ENCODE data around the gene ENAH. TPM values are rescaled to one million over a fixed set of nuclear protein-coding genes. Genes with fewer than 3 reads are reported as not detected.

ENAH gene
- total RNA-seq, 1 experiment from 2014 or later, result 420 TPM

DNA sequence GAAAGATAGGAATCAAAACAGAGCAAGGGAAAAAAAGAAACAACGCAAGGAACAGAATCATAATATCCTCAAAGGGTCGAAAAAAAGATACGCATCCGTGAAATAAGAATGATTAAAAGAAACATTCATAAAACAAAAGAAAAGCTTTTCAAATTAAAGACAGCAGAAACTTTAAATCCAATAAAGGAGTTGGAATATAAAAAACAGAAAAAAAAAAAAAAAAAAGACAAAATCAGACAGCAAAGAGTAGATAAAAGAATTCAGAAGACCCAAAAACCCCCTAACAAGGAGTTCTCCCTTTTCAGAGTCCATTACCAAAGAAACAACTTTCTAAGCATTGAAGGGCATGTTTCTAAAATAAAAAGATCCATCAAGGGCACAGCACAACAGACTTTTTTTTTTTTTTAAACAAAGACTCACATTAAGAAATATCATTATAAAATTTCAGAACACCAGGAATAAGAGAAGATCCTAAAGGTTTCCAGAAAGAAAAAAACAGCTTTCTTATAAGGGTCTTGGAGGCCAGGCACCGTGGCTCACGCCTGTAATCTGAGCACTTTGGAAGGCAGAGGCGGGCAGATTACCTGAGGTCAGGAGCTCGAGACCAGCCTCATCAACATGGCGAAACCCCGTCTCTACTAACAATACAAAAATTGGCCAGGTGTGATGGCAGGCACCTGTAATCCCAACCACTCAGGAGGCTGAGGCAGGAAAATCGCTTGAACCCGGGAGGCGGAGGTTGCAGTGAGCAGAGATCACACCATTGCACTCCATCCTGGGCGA is 44.7 kb downstream of the ENAH start:
- TF ChIP-seq CTCF (IDR thresholded peaks at IDR 0.05; ENCODE audit: unreplicated experiment), result no peak
- Mint-ChIP-seq H3K9me3 (ENCODE audit: unreplicated experiment) (no peaks in the 10 kb centered on the region), H3K36me3 (ENCODE audit: insufficient read depth, unreplicated experiment) (peaks cover 12% of the 10 kb centered on the region), H3K4me3 (ENCODE audit: unreplicated experiment) (no peak overlapping the region), H3K27me3 (ENCODE audit: insufficient read depth, unreplicated experiment) (no peaks in the 10 kb centered on the region), H3K27ac (ENCODE audit: low read depth, unreplicated experiment) (peak overlapping the region; percentile 44), H3K4me1 (ENCODE audit: insufficient read depth, unreplicated experiment) (peaks cover 62% of the 10 kb centered on the region)
- ChIA-PET POLR2A (interaction anchor here (0.7 to 9.7 kb wide), 10 partner anchors 8 to 184 kb away, joined by 3 to 131 read pairs (median 6); partner anchors contain the start of gene ENAH), CTCF (interaction anchor here (0.6 to 2.5 kb wide), 9 partner anchors 12 to 169 kb away, joined by 3 to 10 read pairs (median 3); partner anchors contain the start of gene SRP9)
- intact Hi-C loops (cut with micrococcal nuclease), result no loop called here
- no peak for DNase-seq (ENCODE audit: unreplicated experiment)
- no TSS peak for BruUV-seq (replicated peaks)

- intact Hi-C loops (cut with micrococcal nuclease), result no loop called here
- peaks cover 63% of the 10 kb centered on the region for H3K4me1 Mint-ChIP-seq (ENCODE audit: insufficient read depth, unreplicated experiment)
- no peak for DNase-seq (ENCODE audit: unreplicated experiment)
- POLR2A ChIA-PET, result interaction anchor here (0.7 to 9.7 kb wide), 5 partner anchors 17 to 183 kb away, joined by 3 to 131 read pairs (median 5); partner anchors contain the start of gene ENAH
- H3K36me3 Mint-ChIP-seq (ENCODE audit: insufficient read depth, unreplicated experiment), result peaks cover 12% of the 10 kb centered on the region
- no peaks in the 10 kb centered on the region for H3K9me3 Mint-ChIP-seq (ENCODE audit: unreplicated experiment)
- no peak overlapping the region for H3K4me3 Mint-ChIP-seq (ENCODE audit: unreplicated experiment)
- H3K27ac Mint-ChIP-seq (ENCODE audit: low read depth, unreplicated experiment), result peak overlapping the region; percentile 44
- CTCF ChIA-PET, result interaction anchor here (0.6 to 2.5 kb wide), 10 partner anchors 9 to 165 kb away, joined by 3 to 10 read pairs (median 4); no protein-coding TSS in a partner anchor
- TF ChIP-seq CTCF (IDR thresholded peaks at IDR 0.05; ENCODE audit: unreplicated experiment), result no peak
- no TSS peak for BruUV-seq (replicated peaks)
- no peaks in the 10 kb centered on the region for H3K27me3 Mint-ChIP-seq (ENCODE audit: insufficient read depth, unreplicated experiment)
Measured at GRCh38 chr1:225607355-225607754, 45.6 kb downstream of the ENAH start.

DNA sequence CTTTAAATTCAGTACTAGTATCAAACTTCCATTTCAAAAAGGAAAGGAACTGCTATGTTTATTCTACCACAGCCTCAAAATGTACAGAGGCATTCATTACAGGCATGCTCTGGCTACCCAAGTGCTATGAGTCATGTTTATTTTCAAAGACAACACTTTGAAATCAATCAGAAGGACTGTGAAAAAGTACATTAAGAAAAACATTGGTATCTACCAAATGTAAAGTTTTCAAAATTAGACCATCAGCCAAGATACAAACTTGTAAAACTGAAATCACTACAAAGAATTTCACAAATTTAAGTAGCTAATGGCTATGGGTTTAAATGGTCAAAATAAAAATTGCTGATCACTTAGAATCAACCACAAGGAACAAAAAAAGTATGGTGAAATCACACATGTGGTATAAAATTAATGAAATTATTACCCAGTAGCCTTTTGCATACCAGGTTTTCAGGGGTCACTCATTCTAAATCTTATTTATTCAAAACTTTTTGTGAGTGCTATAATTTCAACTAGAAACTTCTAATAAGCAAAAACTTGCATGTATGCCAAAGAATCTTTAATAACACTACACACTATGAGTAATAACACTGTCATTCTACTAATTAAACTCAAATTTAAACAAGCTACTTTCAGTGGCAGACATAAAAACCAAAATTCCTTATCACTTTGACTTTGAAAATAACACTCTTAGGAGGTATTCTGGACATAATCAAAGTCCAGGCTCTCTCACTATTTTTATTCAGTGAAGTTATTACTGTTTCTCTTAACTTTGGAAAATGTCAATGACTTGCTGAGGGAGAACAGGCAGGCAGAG is 49.2 kb downstream of the ENAH start:
- Mint-ChIP-seq H3K9me3 (ENCODE audit: unreplicated experiment) (no peaks in the 10 kb centered on the region), H3K4me3 (ENCODE audit: unreplicated experiment) (peak overlapping the region; percentile 68), H3K4me1 (ENCODE audit: insufficient read depth, unreplicated experiment) (peaks cover 61% of the 10 kb centered on the region), H3K27me3 (ENCODE audit: insufficient read depth, unreplicated experiment) (no peaks in the 10 kb centered on the region), H3K27ac (ENCODE audit: low read depth, unreplicated experiment) (peak overlapping the region; percentile 95), H3K36me3 (ENCODE audit: insufficient read depth, unreplicated experiment) (peaks cover 21% of the 10 kb centered on the region)
- peak; percentile 86 for DNase-seq (ENCODE audit: unreplicated experiment)
- TF ChIP-seq CTCF (IDR thresholded peaks at IDR 0.05; ENCODE audit: unreplicated experiment), result no peak
- no TSS peak for BruUV-seq (replicated peaks)
- intact Hi-C loops (cut with micrococcal nuclease), result loop anchor here (1.0 kb wide), 1 partner anchor 47 kb away; no protein-coding TSS in a partner anchor
- ChIA-PET POLR2A (interaction anchor here (0.6 to 9.7 kb wide), 53 partner anchors 7 to 459 kb away, joined by 3 to 131 read pairs (median 6); partner anchors contain the start of genes ENAH, H3-3A, SRP9 and TMEM63A), CTCF (interaction anchor here (0.6 to 2.3 kb wide), 17 partner anchors 8 to 318 kb away, joined by 3 to 8 read pairs (median 4); partner anchors contain the start of gene SRP9)

Measured in MCF 10A (cell line).